Activated CD4-positive, alpha-beta T cell treated with anti-CD3 and anti-CD28 coated beads for 1 hour (primary cell): Measurements from ENCODE around the gene GALNT17.

Experiments
- DNase-seq: peaks from one replicate; pipeline ENCODE4 v3.0.0-alpha.2; 2020

Gene GALNT17

GRCh38 chr7:71645836-71646235, 513.9 kb downstream of the GALNT17 start:
- no peak for DNase-seq

GRCh38 chr7:71649812-71650211, 517.9 kb downstream of the GALNT17 start:
- DNase-seq = no peak

GRCh38 chr7:71650653-71651337, 518.9 kb downstream of the GALNT17 start:
- DNase-seq = no peak

GRCh38 chr7:71652510-71652909, 520.6 kb downstream of the GALNT17 start:
- DNase-seq = no peak

- no peak for DNase-seq
These were observed 525.4 kb downstream of the GALNT17 start for GRCh38 chr7:71657386-71657785.

- no peak for DNase-seq
These were observed 527.7 kb downstream of the GALNT17 start for GRCh38 chr7:71659622-71660021.

- no peak for DNase-seq
These were observed 529.8 kb downstream of the GALNT17 start for GRCh38 chr7:71661671-71662224.

GRCh38 chr7:71665716-71666115, 533.8 kb downstream of the GALNT17 start:
- DNase-seq = no peak

GRCh38 chr7:71668572-71668971, 536.6 kb downstream of the GALNT17 start:
- no peak for DNase-seq

- DNase-seq = no peak
These were observed 547.5 kb downstream of the GALNT17 start for GRCh38 chr7:71679480-71679879.

- no peak for DNase-seq
These were observed 550.2 kb downstream of the GALNT17 start for GRCh38 chr7:71682181-71682580.

GRCh38 chr7:71682841-71683781, 551.2 kb downstream of the GALNT17 start:
- no peak for DNase-seq

- no peak for DNase-seq
These were observed 555.3 kb downstream of the GALNT17 start for GRCh38 chr7:71687286-71687685.

- DNase-seq = no peak
These were observed 556.1 kb downstream of the GALNT17 start for GRCh38 chr7:71687831-71688599.

- no peak for DNase-seq
These were observed 559.6 kb downstream of the GALNT17 start for GRCh38 chr7:71691538-71691937.

- DNase-seq = no peak
These were observed 562.7 kb downstream of the GALNT17 start for GRCh38 chr7:71694665-71695064.

- DNase-seq = no peak
These were observed 563.2 kb downstream of the GALNT17 start for GRCh38 chr7:71695186-71695585.

GRCh38 chr7:71696511-71696910, 564.6 kb downstream of the GALNT17 start:
- DNase-seq = no peak

- no peak for DNase-seq
These were observed 565.5 kb downstream of the GALNT17 start for GRCh38 chr7:71697400-71697799.

- DNase-seq = no peak
These were observed 573.3 kb downstream of the GALNT17 start for GRCh38 chr7:71705217-71705616.

GRCh38 chr7:71705901-71706596, 574.1 kb downstream of the GALNT17 start:
- DNase-seq = no peak

GRCh38 chr7:71706597-71706975, 574.6 kb downstream of the GALNT17 start:
- no peak for DNase-seq
